HuH-7 (cell line): ENCODE results near the gene TMBIM1.
A peak's percentile ranks its signal among the peaks of the same experiment; 100 is the strongest.
"Not testable (repeated sequence)": the region's sequence is repeated elsewhere in the genome, so short reads cannot be mapped to it uniquely, and the experiment has no call there.

Experiments
- DNase-seq: peaks from one replicate; pipeline ENCODE4 v3.0.0; 2011; ENCODE audit warnings: low spot score

The TMBIM1 gene

GRCh38 chr2:218318241-218318640, 25.9 kb upstream of the TMBIM1 start:
- no peak for DNase-seq

DNA sequence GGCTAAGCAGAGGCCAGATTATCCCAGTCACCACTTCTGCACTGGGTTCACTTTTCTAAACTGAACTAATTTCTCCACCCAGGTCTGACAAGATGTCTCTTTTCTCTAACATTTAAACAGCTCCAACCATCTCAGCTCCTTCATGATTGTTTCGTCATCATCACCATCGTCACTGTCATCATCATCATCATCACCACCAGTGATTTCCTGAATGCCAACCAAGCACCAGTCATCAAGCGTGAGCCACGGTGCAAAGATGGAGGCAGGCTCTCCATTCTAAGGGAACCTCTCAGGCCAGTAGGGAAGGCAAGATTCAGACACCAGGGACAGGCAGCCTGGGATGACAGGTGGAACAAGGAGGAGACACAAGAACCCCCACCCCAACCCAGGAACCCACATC, 25.5 kb upstream of the TMBIM1 start:
- no peak for DNase-seq

GRCh38 chr2:218317303-218317630, 25.0 kb upstream of the TMBIM1 start:
- no peak for DNase-seq

DNA sequence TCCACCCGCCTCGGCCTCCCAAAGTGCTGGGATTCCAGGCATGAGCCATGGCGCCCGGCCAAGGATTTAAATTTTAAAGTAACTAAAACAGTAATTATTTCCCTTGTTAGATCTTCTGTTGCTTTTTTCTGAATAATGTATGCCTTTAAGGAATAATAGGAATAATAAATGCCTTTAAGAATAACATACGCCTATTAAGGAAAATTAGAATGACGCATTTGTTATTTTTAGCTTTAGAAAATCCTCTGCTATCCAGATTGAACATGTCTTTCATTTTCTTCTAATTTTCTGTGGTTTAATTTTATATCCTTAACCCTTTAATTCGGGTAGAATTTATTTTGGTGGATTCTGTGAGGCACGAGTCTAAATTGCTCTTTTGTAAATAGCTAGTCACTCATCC, 23.1 kb upstream of the TMBIM1 start:
- DNase-seq = no peak

DNA sequence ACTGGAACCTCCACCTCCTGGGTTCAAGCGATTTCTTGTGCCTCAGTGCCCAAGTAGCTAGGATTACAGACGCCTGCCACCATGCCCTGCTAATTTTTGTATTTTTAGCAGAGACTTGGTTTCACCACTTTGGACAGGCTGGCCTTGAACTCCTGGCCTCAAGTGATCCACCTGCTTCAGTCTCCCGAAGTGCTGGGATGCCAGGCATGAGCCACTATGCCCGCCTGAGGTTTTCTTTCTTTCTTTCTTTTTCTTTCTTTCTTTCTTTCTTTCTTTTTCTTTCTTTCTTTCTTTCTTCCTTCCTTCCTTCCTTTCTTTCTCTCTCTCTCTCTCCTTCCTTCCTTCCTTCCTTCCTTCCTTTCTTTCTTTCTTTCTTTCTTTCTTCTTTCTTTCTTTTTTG, 22.5 kb upstream of the TMBIM1 start:
- not testable (repeated sequence) for DNase-seq

DNA sequence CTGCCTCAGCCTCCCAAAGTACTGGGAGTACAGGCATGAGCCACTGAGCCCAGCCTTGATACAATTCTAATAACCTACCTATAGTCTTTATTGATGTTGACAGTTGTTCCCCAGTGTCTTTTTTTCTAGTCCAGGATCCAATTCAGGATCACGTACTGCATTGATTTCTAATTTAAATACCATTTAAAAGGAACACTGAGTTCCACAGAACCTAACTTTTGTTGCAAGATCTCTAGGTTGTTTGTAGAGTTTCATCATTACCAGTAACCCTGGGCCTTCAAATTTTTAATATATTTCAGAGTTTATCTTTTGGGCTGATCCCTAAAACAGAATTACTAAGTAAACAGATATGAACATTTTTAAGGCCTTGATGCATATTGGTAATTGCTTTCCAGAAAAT, 21.1 kb upstream of the TMBIM1 start:
- no peak for DNase-seq

DNA sequence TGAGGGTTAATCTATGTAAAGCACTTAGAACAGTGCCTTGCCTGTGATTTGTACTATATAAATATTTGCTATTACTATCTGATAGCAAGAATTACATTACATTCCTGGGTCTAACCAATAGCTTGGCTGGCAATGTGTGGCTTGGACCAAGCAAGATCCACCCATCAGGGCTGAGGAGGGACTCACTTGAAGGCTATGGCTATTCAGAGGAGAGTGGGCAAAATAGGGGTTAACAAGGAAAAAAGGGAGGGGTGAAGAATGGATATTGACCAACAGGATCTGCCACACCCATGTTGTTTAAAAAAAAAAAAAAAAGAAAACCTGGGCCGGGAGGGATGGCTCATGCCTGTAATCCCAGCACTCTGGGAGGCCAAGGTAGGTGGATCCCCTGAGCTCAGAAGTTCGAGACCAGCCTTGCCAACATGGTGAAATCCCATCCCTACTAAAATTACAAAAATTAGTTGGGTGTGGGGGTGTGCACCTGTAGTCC, 20.0 kb upstream of the TMBIM1 start:
- peak; percentile 47 for DNase-seq

GRCh38 chr2:218311541-218312266, 19.4 kb upstream of the TMBIM1 start:
- not testable (repeated sequence) for DNase-seq

- DNase-seq = no peak
Measured at GRCh38 chr2:218310853-218311540, 18.7 kb upstream of the TMBIM1 start.

DNA sequence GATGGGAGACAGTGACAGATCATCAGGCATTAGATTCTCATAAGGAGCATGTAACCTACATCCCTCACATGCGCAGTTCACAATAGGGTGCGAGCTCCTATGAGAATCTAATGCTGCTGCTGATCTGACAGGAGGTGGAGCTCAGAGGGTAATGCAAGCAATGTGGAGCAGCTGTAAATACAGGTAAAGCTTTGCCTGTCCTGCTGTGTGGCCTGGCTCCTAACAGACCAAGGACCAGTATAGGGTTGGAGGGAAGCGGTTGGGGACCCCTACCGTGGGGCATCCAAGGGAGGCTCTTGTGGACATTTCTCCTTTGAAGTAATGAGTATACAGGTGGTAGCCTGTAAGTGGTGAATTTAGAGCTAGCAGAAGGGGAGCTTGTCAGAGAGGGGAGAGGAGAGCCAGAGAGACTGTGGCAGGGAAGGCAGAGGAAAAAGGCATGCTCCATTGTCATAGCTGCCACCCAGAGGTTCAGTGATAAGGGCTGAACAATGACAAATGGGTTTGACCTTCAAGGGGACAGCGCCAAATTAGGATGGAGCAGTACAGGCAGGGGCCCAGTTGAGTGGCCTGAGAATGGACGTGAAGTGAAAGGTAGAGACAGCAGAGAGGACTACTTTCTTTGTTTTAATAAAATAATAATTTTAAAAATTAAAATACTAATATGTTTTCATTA, 15.2 kb upstream of the TMBIM1 start:
- DNase-seq = no peak

- DNase-seq = no peak
Measured at GRCh38 chr2:218306184-218306920, 14.0 kb upstream of the TMBIM1 start.

DNA sequence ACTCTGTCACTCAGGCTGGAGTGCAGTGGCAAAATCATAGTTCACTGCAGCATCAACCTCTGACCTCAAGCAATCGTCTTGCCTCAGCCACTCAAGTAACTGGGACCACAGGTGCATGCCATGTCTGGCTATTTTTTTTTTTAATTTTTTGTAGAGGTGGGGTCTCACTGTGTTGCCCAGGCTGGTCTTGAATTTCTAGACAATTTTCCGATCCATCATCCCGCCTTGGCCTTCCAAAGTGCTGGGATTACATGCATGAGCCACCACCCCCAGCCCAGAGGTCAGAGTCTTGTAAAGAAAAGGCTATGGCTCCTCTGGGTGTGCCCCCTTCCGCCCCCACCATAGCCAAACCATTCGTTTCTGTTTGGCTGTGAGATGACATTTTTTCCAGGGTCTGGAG, 13.1 kb upstream of the TMBIM1 start:
- DNase-seq = no peak

DNA sequence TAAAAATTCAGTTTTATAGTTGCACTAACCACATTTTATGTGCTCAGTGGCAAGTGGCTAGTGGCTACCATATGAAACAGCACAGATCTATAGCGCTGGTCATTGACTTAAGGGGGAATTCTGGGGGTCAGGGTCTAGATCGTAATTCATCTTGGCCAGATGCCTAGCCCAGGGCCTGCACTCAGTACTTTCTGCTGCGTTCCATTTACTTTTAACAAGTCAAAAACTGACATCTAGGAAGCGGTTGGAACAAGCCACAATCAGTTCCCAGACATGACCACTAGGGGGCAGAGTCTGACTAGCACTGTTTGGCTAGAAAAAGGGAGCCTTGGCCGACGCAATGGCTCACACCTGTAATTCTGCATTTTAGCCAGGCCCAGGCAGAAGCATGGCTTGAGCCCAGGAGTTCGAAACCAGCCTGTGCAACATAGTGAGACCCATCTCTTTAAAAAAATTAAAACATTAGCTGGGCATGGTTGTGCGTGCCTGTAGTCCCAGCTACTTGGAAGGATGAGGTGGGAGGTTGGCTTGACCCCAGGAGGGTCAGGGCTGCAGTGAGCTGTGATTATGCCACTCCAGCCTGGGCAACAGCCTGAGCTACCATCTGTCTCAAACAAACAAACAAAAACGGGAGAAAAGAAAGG, 9.0 kb upstream of the TMBIM1 start:
- DNase-seq = peak; percentile 40

GRCh38 chr2:218300141-218300540, 7.8 kb upstream of the TMBIM1 start:
- DNase-seq = no peak

DNA sequence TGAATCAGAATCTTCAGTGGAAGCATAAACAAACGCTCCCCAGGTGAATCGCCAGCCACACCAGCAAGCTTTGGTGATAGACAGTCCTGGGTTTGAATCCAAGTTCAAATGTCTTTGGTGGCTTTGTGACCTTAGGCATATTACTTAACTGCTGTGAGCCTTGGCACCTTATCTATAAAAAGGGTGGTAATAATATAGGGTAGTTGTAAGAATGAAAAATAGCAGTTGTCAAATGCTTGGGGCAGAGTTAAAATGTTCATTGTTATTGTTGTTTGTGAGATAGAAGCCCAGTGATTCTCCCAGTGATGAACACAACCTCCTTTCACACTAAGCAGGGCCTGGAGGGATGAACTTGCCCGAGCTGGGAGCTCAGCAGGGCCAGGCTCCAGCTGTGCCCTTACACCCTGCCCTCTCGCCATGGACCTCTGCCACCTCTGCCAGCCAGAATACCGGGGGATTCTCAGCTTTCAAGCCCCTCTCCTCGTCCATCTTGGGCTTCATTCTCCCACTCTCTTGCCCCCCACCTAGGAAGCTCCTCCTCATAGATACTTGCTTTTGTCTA, 6.1 kb upstream of the TMBIM1 start:
- DNase-seq = no peak

- DNase-seq = no peak
Measured at GRCh38 chr2:218296847-218297246, 4.5 kb upstream of the TMBIM1 start.

DNA sequence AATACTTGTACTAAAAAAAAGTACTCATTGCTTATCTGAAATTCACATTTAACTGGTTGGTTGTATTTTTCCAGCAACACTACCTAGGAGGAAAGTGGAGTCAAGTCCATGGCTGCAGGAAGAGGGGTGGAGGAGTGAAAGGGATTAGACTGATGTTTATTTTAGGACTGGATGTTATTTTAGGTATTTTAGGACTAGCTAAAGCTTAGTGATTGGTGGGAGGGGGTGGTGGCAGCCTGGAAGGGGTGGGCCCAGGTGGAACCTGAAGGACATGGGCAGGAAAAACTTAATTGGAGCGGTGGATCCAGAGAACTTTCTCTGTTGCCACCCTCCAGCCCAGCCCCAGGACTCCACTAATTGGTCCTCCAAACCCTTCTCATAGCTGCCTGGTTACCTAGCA, 3.9 kb upstream of the TMBIM1 start:
- DNase-seq = no peak

GRCh38 chr2:218295029-218295428, 2.7 kb upstream of the TMBIM1 start:
- no peak for DNase-seq

GRCh38 chr2:218294430-218295022, 2.2 kb upstream of the TMBIM1 start:
- DNase-seq = no peak

DNA sequence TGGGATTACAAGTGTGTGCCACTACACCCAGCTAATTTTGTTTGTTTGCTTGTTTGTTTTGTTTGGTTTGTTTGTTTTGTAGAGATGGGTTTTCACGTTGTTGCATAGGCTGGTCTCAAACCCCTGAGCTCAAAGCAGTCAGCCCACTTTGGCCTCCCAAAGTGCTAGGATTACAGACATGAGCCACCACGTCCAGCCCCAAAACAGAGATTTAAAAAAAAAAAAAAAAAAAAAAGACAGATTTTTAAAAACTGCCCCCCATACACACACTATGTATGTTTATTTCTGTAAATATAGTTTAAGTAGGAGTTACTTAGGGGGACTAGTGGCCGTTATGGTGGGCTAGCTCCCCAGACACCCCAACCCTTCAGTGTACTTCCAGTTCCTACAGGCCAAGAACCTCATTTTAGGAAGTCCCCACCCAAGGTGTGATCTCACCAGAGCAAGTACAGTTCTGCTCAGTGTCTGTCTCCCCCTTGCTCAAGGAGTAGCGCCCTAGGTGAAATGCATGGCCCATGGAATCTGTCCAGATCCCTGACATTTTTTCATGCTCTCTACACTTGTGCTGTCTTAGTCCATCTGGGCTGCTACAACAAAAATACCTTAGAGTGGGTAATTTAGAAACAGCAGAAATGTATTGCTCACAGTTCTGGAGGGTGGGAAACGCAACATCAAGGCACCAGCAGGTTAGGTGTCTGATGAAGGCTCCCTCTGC, 1.6 kb upstream of the TMBIM1 start:
- DNase-seq = no peak
